ENCODE data around the gene NCCRP1.

NCCRP1 gene

DNA sequence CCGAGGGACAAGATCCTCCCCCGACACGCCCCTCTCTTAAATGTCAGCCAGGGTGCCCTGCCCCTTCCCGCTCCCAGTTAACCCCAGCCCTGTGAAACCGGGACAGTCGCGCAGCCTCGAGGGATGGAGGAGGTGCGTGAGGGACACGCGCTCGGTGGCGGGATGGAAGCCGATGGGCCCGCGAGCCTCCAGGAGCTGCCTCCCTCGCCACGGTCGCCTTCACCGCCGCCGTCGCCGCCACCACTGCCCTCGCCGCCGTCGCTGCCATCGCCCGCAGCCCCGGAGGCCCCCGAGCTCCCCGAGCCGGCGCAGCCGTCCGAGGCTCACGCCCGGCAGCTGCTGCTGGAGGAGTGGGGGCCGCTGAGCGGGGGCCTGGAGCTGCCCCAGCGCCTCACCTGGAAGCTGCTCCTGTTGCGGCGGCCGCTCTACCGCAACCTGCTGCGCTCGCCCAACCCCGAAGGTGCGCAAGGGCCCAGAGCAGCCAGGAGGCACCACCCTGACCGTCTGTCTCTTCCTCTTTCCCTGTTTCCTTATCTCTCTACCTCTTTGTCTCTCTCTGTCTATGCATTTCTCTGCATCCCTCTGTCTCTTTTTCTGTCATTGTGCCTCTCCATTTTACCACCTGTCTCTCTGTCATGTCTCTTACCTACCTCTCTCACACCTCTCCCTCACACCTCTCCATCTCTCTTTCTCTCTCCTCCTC lies at the start of gene NCCRP1:
Gene NCCRP1 (plus strand): TSS at position 105 of the 703 bp plus-strand sequence. CDS start 19 bp downstream, at position 124.
- DNase-seq (ENCODE audit: low spot score): no peak

GRCh38 chr19:39147480-39147879 lies 49.3 kb upstream of the NCCRP1 start:
- no peak for DNase-seq (ENCODE audit: low spot score)

- no peak for DNase-seq (ENCODE audit: low spot score)
Observed at GRCh38 chr19:39148939-39149529, 47.7 kb upstream of the NCCRP1 start.

GRCh38 chr19:39150235-39150634 lies 46.5 kb upstream of the NCCRP1 start:
- DNase-seq (ENCODE audit: low spot score): no peak

- DNase-seq (ENCODE audit: low spot score): no peak
Observed at GRCh38 chr19:39150807-39151600, 45.8 kb upstream of the NCCRP1 start.

GRCh38 chr19:39152066-39152465 lies 44.7 kb upstream of the NCCRP1 start:
- DNase-seq (ENCODE audit: low spot score): no peak

- DNase-seq (ENCODE audit: low spot score): no peak
Observed at GRCh38 chr19:39154100-39154628, 42.6 kb upstream of the NCCRP1 start.

DNA sequence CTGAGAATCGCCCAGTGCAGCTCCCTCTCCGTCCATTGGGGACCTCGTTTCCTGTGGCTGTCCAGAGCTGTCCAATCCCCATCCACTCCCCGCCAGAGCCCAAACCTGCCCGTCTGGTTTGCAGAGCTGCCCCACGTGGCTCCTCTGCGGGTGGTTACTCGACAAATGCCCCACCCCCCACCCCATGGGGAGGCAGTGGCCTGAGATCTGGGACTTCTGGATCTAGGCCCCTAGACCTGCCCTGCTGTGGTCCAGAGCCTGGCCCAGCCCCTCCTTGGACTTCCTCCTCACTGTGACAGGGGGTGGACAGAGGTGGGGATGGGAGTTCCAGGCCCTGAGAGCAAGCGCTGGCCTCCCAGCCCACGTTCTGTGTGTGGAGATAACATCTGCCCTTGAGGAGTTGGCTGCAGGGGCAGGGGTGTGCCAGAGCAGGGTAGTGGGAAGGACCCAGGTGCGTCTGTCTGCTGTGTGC lies 42.1 kb upstream of the NCCRP1 start:
- no peak for DNase-seq (ENCODE audit: low spot score)

DNA sequence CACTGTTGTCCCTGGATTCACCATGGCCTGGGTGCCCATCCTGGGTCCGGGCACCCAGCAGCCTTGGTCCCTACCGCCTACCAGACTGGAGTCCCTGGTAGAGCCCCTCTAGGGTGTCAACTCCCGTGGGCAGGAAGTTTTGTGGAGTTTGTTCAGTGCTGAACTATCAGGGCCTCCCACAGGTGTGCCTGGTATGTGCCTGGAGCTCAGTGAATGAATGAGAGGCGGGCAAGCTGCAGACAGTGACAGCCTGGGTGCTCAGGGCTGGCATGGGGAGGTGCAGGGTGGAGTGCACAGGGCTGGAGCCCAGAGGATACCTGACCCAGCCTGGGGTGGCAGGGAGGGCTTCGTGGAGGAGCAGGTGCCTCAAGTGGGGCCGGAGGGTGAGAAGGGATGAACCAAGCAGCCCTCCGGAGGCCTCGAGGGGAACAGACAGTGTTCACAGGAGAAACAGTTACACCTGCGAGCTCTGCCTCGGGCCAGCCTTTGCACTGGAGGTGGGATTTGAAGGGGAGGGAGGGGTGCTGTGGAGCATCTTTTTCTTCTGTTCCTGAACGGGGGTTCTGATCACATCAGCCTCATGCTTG lies 41.6 kb upstream of the NCCRP1 start:
- no peak for DNase-seq (ENCODE audit: low spot score)

DNA sequence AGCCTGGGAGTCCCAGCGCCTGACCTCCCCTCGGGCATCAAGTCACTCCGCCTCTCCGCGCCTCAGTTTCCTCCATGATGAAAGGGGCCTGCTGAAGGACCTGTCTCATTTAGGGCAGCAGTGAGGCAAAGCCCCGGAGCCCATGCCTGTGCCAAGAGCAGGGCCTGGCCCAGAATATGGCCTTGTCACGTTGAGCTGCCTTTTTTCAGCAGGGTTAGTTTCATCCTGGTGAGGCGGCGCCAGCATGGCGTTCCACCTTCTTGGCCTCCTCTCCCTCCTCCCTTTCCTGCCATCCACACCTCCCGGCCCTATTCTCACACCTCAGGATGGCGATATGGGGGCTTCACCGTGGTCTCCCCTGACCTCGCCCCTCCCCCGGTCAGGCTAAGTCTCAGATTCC lies 41.0 kb upstream of the NCCRP1 start:
- DNase-seq (ENCODE audit: low spot score): no peak

GRCh38 chr19:39156326-39157230 lies 40.2 kb upstream of the NCCRP1 start:
- DNase-seq (ENCODE audit: low spot score): no peak

GRCh38 chr19:39157275-39157996 lies 39.3 kb upstream of the NCCRP1 start:
- no peak for DNase-seq (ENCODE audit: low spot score)

DNA sequence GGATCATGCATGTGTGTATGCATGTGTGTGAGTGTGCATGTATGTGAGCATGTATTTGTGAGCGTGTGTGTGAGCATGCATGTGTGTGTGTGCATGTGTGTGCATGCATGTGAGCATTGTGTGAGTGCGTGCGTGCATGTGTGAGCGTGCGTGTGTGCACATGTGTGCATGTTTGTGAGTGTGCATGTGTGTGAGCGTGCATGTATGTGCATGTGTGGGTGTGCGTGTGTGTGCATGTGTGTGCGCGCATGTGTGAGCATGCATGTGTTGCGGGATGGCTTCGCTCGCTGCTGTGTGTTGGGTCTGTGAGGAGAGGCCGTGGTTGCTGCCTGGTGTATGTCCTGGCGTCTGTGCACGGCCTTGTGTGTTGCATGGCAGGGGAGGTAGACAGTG lies 38.8 kb upstream of the NCCRP1 start:
- no peak for DNase-seq (ENCODE audit: low spot score)

DNA sequence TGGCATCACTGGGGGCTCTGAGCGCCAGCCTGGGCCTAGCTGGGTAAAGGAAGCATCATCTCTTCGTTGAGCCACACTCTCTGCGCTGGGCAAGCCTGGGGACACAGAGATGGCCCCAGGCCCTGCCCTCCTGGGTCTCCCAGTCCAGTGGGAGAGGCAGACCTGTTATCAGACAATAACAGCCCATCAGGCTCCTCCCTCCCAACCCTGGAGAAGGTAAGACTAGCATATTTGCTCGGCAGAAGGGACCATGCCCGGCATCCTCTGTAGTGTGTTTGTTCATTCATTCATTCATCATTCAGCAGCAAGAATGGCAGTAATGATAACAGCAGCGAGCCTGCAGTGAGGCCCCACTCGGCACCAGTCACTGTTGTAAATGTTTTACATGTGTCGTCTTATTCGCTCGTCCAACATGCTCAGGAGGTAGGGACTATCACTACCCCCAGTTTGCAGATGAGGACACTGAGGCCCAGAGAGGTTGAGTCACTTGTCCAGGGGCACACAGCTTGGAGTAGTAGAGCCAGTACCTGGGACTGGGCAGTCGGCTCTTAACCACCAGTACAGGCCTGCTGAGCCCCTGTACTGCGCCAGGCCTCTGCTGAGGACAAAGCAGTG lies 38.0 kb upstream of the NCCRP1 start:
- no peak for DNase-seq (ENCODE audit: low spot score)

DNA sequence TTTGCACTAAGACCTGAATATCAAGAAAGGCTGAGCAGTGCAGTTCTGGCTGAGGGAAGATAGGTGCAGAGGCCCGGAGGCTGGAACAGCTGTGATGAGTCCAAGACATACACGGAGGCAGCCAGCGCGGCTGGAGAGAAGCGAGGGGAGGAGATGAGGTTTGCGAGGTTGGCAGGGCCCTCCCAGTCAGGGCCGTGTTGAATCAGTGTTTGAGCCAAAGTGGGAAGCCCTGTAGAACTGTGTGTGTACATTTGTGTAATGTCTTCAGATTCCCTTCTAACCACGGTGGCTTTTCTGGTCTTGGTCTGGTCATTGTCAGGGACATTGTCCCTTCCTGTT lies 36.3 kb upstream of the NCCRP1 start:
- DNase-seq (ENCODE audit: low spot score): no peak

DNA sequence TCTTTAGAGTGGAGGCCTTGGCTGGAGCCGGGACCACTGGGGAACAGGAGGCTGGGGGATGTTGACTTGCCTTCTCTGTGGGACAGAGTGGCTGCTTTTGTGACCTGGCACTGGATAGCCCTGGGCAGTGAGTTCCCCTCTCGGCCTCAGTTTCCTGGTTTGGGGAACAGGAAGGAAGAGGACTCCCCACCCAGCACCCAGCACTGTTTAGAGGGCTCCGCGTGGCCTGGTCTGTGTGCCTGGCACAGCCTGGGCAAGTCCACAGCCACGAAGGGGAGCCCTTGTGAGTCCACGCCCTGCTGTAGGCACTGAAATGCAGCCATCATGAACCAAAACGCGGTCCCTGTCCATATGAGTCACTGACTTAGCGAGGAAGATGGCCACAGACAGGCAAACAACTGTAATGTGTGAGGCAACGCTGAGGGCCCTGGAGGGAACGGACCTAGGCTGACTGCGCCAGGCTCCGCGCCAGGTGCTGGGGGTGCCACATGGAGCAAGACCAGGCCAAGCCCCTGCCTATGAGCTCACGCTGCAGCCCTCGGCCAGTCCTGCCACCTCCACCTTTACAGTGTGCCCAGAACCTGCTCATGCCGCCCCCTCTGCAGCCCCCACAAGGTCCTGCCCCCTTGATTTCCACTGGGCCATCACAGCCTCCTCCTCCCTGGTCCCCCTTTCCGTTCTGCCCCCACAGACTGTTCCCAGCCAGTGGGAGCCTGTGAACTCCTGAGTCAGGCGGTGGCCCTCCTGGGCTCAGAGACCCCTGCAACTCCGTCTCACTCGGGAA lies 35.7 kb upstream of the NCCRP1 start:
- no peak for DNase-seq (ENCODE audit: low spot score)

DNA sequence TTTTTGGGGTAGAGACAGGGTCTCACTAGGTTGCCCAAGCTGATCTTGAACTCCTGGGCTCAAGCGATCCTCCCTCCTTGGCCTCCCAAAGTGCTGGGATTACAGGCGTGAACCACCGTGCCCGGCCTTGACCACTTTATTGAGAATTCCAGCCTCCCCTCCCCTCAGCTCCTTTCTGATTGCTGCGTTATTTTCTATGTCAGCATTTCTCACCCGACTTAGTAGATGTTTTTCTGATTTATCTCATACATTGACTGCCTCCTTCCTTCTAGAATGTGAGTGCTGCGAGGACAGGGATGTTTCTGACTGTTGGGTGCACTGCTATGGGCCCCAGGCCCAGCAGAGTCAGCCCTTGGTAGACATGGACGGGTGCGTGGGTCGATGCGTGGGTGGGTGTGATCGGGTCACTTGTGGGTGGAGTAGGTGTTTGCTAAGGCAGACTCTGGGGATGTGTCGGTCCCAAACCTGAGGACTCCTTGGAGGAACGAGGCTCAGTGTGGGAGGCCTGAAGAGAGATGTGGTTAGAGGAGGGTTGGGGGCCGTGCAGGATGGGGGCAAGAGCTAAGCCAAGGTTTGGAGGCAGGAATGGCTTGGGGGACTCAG lies 34.2 kb upstream of the NCCRP1 start:
- no peak for DNase-seq (ENCODE audit: low spot score)

- no peak for DNase-seq (ENCODE audit: low spot score)
Observed at GRCh38 chr19:39163621-39164020, 33.1 kb upstream of the NCCRP1 start.

- DNase-seq (ENCODE audit: low spot score): no peak
Observed at GRCh38 chr19:39164289-39164688, 32.5 kb upstream of the NCCRP1 start.

All from HuH-7 (cell line).